Activated CD4-positive, alpha-beta T cell treated with anti-CD3 and anti-CD28 coated beads for 36 hours (primary cell): ENCODE measurements around the gene DYNC1H1. TPM values are rescaled to one million over a fixed set of nuclear protein-coding genes. Genes with fewer than 3 reads are reported as not detected.
"Not testable (repeated sequence)": the region's sequence is repeated elsewhere in the genome, so short reads cannot be mapped to it uniquely, and the experiment has no call there.

Experiments
- ATAC-seq: fragments of 200-7000 bp; cut with Tn5 transposase; one replicate; pipeline ENCODE4 v1.10.0; 2021; ENCODE audit warnings: mild to moderate bottlenecking, moderate library complexity
- CTCF ChIA-PET: fragments of 350-600 bp; sonication (Branson Sonifier 250); formaldehyde crosslinking; loops from one replicate; lab custom pipeline; 2021; ENCODE audit warnings: antibody characterized with exemption; lab: Charles Lee
- POLR2A ChIA-PET: fragments of 350-600 bp; sonication (Branson Sonifier 250); formaldehyde crosslinking; loops from one replicate; lab custom pipeline; 2021; ENCODE audit warnings: antibody characterized with exemption, inconsistent platforms; lab: Charles Lee
- DNase-seq: peaks from one replicate; pipeline ENCODE4 v3.0.0-alpha.2; 2020
- H3K27ac Mint-ChIP-seq: one replicate; pipeline ENCODE4 v1.8.0; 2021; ENCODE audit warnings: mixed read lengths
- H3K27me3 Mint-ChIP-seq: one replicate; pipeline ENCODE4 v1.8.0; 2021; ENCODE audit warnings: mixed read lengths
- H3K36me3 Mint-ChIP-seq: one replicate; pipeline ENCODE4 v1.8.0; 2021; ENCODE audit warnings: low read depth, mixed read lengths
- H3K4me1 Mint-ChIP-seq: one replicate; pipeline ENCODE4 v1.8.0; 2021; ENCODE audit warnings: mixed read lengths
- H3K4me3 Mint-ChIP-seq: one replicate; pipeline ENCODE4 v1.8.0; 2021; ENCODE audit warnings: mild to moderate bottlenecking, moderate library complexity, mixed read lengths
- H3K9me3 Mint-ChIP-seq: one replicate; pipeline ENCODE4 v1.8.0; 2021; ENCODE audit warnings: low read depth, mixed read lengths
- intact Hi-C, 2 experiments: fragments of 100-400 bp; cut with DNase I in 1 of 2; cut with micrococcal nuclease in 1 of 2; formaldehyde crosslinking; loops; one replicate each; pipeline versions ENCODE4 v1.14.2 to v1.15.1; 2022 to 2024; cut with DNase I, micrococcal nuclease
- total RNA-seq, 2 experiments: library from RNA; stranded (reverse); gene quantifications; one replicate each; pipeline ENCODE4 v1.2.3, GENCODE V29; 2021

The DYNC1H1 gene
- total RNA-seq, 2 experiments from 2014 or later = 283 to 293 TPM

GRCh38 chr14:102084522-102084921 is 120.1 kb downstream of the DYNC1H1 start:
- not testable (repeated sequence) for DNase-seq, H3K9me3 Mint-ChIP-seq, H3K27me3 Mint-ChIP-seq, ATAC-seq
- intact Hi-C loops = loop anchor here (5.0 to 10.0 kb wide), 2 partner anchors 62 to 1710 kb away; partner anchors contain the start of gene WDR25 (in 1 of the 2)
- Mint-ChIP-seq H3K36me3 (peaks cover 73% of the 10 kb centered on the region), H3K4me1 (peaks cover 61% of the 10 kb centered on the region), H3K4me3 (peak overlapping the region; percentile 77), H3K27ac (peak overlapping the region; percentile 76)
- POLR2A ChIA-PET = interaction anchor here (0.6 kb wide), 2 partner anchors 44 to 271 kb away, joined by 3 read pairs; no protein-coding TSS in a partner anchor
- CTCF ChIA-PET = interaction anchor here (1.0 to 3.1 kb wide), 2 partner anchors 13 to 377 kb away, joined by 4 to 17 read pairs; no protein-coding TSS in a partner anchor

DNA sequence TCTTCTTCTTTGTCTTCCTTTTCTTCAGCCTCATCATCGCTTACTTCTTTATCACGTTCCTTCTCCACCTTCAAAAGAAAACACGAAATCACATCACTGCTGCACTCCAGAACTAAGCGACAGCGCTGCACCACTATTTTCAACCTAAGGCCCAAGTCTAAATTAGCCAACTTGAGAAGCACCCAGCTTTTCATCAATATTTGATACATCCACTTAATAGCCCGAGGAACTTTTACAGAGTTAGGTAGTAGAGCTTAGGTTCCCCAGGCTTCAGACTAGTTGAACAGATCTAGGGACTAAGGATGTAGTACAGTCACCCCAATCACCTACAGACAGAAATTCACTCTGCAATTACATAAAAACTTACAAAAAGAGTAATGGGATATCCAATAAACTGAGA is 120.6 kb downstream of the DYNC1H1 start:
- Mint-ChIP-seq H3K36me3 (peaks cover 71% of the 10 kb centered on the region), H3K4me1 (peaks cover 65% of the 10 kb centered on the region), H3K27me3 (no peaks in the 10 kb centered on the region), H3K9me3 (no peaks in the 10 kb centered on the region), H3K27ac (peak overlapping the region; percentile 76), H3K4me3 (peak overlapping the region; percentile 77)
- ATAC-seq = no peak
- CTCF ChIA-PET = interaction anchor here (1.0 to 3.1 kb wide), 2 partner anchors 12 to 378 kb away, joined by 4 to 17 read pairs; no protein-coding TSS in a partner anchor
- POLR2A ChIA-PET = interaction anchor here (0.6 kb wide), 2 partner anchors 45 to 272 kb away, joined by 3 read pairs; no protein-coding TSS in a partner anchor
- intact Hi-C loops = loop anchor here (5.0 to 10.0 kb wide), 7 partner anchors 63 to 1762 kb away; partner anchors contain the start of genes PPP1R13B (in 1 of the 2), WDR25 (in 1 of the 2) and ZNF839 (in 1 of the 2)
- DNase-seq = no peak

DNA sequence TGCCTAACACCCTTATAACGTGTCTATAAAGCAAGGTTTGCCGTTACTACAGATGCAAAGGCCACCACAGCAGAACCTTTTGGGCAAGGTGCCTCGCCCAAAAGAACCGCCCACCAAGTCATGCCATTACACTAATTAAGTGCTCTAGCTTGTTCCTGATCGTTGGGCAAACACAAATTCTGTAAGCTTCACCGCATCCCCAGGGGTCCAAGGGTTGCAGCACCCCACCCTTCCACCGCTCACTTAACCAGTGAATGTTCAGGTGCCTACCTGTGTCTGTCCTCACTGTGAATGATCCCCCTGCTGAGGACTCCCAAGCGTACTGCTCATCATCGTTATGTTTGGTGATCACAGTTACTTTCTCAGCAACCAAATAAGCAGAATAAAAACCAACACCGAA is 121.1 kb downstream of the DYNC1H1 start:
- Mint-ChIP-seq H3K4me1 (peaks cover 60% of the 10 kb centered on the region), H3K4me3 (peak overlapping the region; percentile 77), H3K36me3 (peaks cover 65% of the 10 kb centered on the region), H3K27ac (peak overlapping the region; percentile 76), H3K27me3 (no peaks in the 10 kb centered on the region), H3K9me3 (no peaks in the 10 kb centered on the region)
- ATAC-seq (no peak), DNase-seq (no peak)
- intact Hi-C loops = loop anchor here (5.0 to 10.0 kb wide), 6 partner anchors 138 to 1762 kb away; partner anchors contain the start of genes PPP1R13B (in 1 of the 2), WDR25 (in 1 of the 2) and ZNF839 (in 1 of the 2)
- ChIA-PET POLR2A (no interaction called here), CTCF (interaction anchor here (1.0 to 3.1 kb wide), 2 partner anchors 12 to 378 kb away, joined by 4 to 17 read pairs; no protein-coding TSS in a partner anchor)

GRCh38 chr14:102085948-102086708 is 121.8 kb downstream of the DYNC1H1 start:
- Mint-ChIP-seq H3K27me3 (no peaks in the 10 kb centered on the region), H3K36me3 (peaks cover 59% of the 10 kb centered on the region), H3K9me3 (no peaks in the 10 kb centered on the region), H3K4me1 (peaks cover 53% of the 10 kb centered on the region), H3K4me3 (peak overlapping the region; percentile 77), H3K27ac (peak overlapping the region; percentile 76)
- intact Hi-C loops = loop anchor here (1.0 to 10.0 kb wide), 13 partner anchors 121 to 1847 kb away; partner anchors contain the start of genes CINP (in 1 of the 2), DYNC1H1 (in 1 of the 2), MOK (in 1 of the 2) and PPP1R13B (in 1 of the 2)
- ATAC-seq (peak; percentile 36), DNase-seq (peak; percentile 79)
- POLR2A ChIA-PET = no interaction called here
- CTCF ChIA-PET = no interaction called here

GRCh38 chr14:102086709-102086971 is 122.3 kb downstream of the DYNC1H1 start:
- H3K27me3 Mint-ChIP-seq = no peaks in the 10 kb centered on the region
- H3K4me3 Mint-ChIP-seq = peak overlapping the region; percentile 77
- no peaks in the 10 kb centered on the region for H3K9me3 Mint-ChIP-seq
- ChIA-PET POLR2A (no interaction called here), CTCF (no interaction called here)
- peak overlapping the region; percentile 87 for H3K27ac Mint-ChIP-seq
- intact Hi-C loops = loop anchor here (1.0 to 10.0 kb wide), 13 partner anchors 122 to 1848 kb away; partner anchors contain the start of genes CINP (in 1 of the 2), DYNC1H1 (in 1 of the 2), MOK (in 1 of the 2) and PPP1R13B (in 1 of the 2)
- peaks cover 51% of the 10 kb centered on the region for H3K4me1 Mint-ChIP-seq
- DNase-seq = no peak
- no peak for ATAC-seq
- H3K36me3 Mint-ChIP-seq = peaks cover 54% of the 10 kb centered on the region

- Mint-ChIP-seq H3K4me3 (peak within 1 kb of the TSS; percentile 77), H3K27ac (peak within 1 kb of the TSS; percentile 92), H3K27me3 (no peaks in the 10 kb centered on the region), H3K9me3 (no peaks in the 10 kb centered on the region), H3K36me3 (peaks cover 49% of the 10 kb centered on the region), H3K4me1 (peaks cover 46% of the 10 kb centered on the region)
- intact Hi-C loops = loop anchor here (1.0 to 10.0 kb wide), 24 partner anchors 8 to 1848 kb away; partner anchors contain the start of genes DYNC1H1 (in 2 of the 2), WDR20 (in 2 of the 2), ANKRD9 (in 1 of the 2) and CINP (in 1 of the 2)
- CTCF ChIA-PET = interaction anchor here (0.6 to 2.1 kb wide), 4 partner anchors 10 to 264 kb away, joined by 3 to 11 read pairs (median 6); no protein-coding TSS in a partner anchor
- DNase-seq (peak; percentile 97), ATAC-seq (peak; percentile 68)
- POLR2A ChIA-PET = interaction anchor here (0.6 kb wide), 1 partner anchor 419 kb away, joined by 3 read pairs; no protein-coding TSS in a partner anchor
These were observed 122.8 kb downstream of the DYNC1H1 start, which contains the start of gene HSP90AA1 for GRCh38 chr14:102086972-102087761. HSP90AA1 (minus strand) TSS chr14:102087044; CDS start chr14:102086378, 666 bp downstream.

DNA sequence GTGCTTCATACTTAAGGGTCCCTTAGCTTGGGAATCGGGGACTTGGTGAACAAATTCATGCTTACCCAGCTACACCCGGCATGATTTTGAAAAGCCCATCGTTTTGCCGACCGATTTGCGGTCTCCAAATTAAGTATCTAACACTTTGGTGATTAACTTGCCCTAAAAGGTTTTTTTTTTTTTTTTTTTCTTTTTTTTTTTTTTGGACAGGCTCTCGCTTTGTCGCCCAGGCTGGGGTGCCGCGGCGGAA is 123.3 kb downstream of the DYNC1H1 start:
- Mint-ChIP-seq H3K4me3 (peak overlapping the region; percentile 77), H3K36me3 (peaks cover 43% of the 10 kb centered on the region), H3K9me3 (no peaks in the 10 kb centered on the region), H3K27me3 (no peaks in the 10 kb centered on the region), H3K4me1 (peaks cover 42% of the 10 kb centered on the region), H3K27ac (peak overlapping the region; percentile 92)
- no peak for DNase-seq
- intact Hi-C loops = loop anchor here (1.0 to 10.0 kb wide), 22 partner anchors 8 to 1849 kb away; partner anchors contain the start of genes DYNC1H1 (in 2 of the 2), WDR20 (in 2 of the 2), ANKRD9 (in 1 of the 2) and EIF5 (in 1 of the 2)
- ChIA-PET CTCF (interaction anchor here (0.6 to 2.1 kb wide), 5 partner anchors 9 to 265 kb away, joined by 3 to 11 read pairs (median 5); no protein-coding TSS in a partner anchor), POLR2A (interaction anchor here (0.6 kb wide), 1 partner anchor 420 kb away, joined by 3 read pairs; no protein-coding TSS in a partner anchor)
- no peak for ATAC-seq

DNA sequence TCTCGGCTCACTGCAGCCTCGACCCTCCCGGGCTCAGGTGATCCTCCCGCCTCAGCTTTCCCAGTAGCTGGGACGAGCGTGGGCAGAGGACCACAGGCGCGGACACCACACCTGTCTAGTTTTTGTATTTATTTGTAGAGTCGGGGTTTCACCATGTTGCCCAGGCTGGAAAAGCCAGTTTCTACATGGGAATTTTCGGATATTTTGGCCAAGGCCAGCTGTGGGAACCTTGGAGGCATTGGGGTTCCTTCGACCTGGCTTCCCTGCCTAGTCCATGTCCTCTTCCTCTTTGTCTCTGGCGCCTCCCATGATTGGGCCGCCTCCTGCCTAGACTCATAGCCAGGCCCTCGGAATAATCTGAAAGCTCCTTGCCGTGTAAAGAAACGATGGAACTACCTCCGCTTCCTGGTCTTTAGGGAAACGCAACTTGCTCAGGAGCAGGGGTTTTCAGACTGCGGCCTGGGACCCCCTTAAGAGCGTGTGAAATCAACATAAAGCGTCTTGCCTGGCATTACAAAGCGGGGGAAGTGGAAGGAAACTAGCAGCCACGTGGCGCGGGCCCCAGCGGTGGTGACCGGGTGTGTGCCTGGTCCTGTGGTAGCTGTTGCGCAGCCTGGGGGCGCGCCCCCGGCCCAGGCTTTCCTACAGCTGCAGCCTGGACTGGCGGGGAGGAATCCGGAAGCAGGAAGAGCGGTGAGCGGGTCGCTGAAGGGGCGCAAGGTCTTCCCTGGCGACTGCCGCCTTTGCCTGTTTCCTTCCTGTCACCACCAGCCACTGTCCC is 123.8 kb downstream of the DYNC1H1 start:
- Mint-ChIP-seq H3K4me3 (peak overlapping the region; percentile 77), H3K4me1 (peaks cover 37% of the 10 kb centered on the region), H3K9me3 (no peaks in the 10 kb centered on the region), H3K36me3 (peaks cover 38% of the 10 kb centered on the region), H3K27me3 (no peaks in the 10 kb centered on the region), H3K27ac (peak overlapping the region; percentile 92)
- intact Hi-C loops = loop anchor here (5.0 to 10.0 kb wide), 6 partner anchors 141 to 1759 kb away; partner anchors contain the start of genes PPP1R13B (in 1 of the 2), WDR25 (in 1 of the 2) and ZNF839 (in 1 of the 2)
- ChIA-PET POLR2A (interaction anchor here (0.6 kb wide), 1 partner anchor 420 kb away, joined by 3 read pairs; no protein-coding TSS in a partner anchor), CTCF (interaction anchor here (0.6 to 2.1 kb wide), 7 partner anchors 9 to 265 kb away, joined by 3 to 11 read pairs (median 3); no protein-coding TSS in a partner anchor)
- DNase-seq = peak; percentile 75
- ATAC-seq = peak; percentile 21

DNA sequence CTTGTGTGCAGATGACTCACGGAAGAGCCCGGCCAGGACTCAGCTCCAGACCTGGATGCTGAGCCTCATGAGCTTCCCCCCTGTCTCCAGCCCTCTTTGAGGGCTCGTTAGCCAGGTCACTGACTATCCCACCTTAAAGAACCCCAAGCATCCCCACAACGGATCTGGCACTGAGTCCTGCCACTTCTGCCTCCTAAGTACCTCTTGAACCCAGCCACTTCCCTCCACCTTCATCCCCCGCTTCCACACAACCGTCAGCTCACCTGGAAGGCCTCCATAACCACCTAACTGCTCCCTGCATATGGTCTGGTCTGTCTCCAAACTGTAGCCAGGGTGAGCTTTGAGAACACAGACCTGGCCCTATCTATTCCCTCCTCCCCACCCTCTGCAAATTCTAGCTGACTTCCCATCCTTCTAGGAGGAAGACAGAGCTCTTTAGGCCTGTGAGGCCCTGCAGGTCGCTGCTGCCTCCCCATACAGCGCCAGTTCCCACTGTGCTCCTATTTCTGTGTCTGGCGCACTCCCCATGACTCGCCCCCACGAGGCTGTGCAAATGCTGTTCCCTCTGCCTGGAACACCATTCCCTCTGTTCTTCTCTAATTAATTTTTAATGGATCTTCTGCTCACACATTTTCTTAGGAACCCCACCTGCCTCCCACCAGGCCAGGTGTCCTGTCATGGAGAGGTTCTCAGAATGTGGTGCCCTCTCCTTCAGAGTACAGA is 125.4 kb downstream of the DYNC1H1 start:
- ATAC-seq (no peak), DNase-seq (no peak)
- ChIA-PET CTCF (interaction anchor here (0.7 to 1.8 kb wide), 5 partner anchors 12 to 228 kb away, joined by 3 to 7 read pairs (median 3); no protein-coding TSS in a partner anchor), POLR2A (interaction anchor here (0.5 kb wide), 1 partner anchor 280 kb away, joined by 4 read pairs; no protein-coding TSS in a partner anchor)
- Mint-ChIP-seq H3K27me3 (no peaks in the 10 kb centered on the region), H3K9me3 (no peaks in the 10 kb centered on the region), H3K4me1 (peaks cover 26% of the 10 kb centered on the region), H3K4me3 (peak overlapping the region; percentile 77), H3K36me3 (peaks cover 22% of the 10 kb centered on the region), H3K27ac (peak overlapping the region; percentile 58)
- intact Hi-C loops = loop anchor here (5.0 to 10.0 kb wide), 7 partner anchors 142 to 1758 kb away; partner anchors contain the start of genes PPP1R13B (in 1 of the 2), WDR25 (in 1 of the 2) and ZNF839 (in 1 of the 2)
